GM19099 (cell line): ENCODE results near the gene CNN2.

Experiments
- POLR2A ChIP-seq: IDR thresholded peaks from 3 replicates; pipeline ENCODE4 v1.6.1; 2011; ENCODE audit warnings: low read depth; ENCODE audit not compliant: insufficient read length; ENCODE audit errors: extremely low read depth

Gene CNN2

DNA sequence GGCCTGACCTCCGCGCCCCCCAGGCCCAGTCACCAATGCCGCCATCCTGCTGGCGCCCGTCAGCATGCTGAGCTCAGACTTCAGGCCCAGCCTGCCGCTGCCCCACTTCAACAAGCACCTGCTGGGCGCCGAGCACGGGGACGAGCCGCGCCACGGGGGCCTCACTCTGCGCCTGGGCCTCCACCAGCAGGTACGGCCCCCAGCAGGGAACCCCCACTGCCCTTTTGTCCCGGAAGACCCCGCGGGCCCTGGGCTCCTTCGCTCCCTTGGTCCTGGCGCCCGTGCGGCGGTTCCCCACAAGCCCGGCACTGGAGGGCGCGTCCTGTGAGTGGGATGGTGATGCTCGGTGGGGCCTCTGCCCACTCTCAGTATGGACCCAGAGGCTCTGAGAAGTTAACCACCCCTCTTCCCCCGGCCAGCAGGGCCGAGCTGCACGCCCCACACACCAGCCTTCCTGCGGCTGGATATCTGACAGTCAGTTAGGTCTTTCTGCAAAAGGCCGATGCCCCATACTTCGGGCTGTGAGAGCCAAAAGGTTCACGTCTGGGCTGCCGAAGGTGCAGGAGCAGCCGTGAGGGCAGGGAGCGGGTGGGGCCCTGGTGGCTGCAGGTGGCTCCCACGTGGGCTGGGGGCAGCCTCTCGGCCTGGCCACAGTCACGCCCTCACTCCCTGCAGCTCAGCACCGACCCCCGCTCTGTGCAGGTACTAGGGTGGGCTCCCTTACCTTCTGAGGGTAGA, 34.3 kb upstream of the CNN2 start:
- TF ChIP-seq POLR2A = no peak

GRCh38 chr19:992670-993055, 33.7 kb upstream of the CNN2 start:
- no peak for TF ChIP-seq POLR2A

GRCh38 chr19:993361-993830, 33.0 kb upstream of the CNN2 start:
- no peak for TF ChIP-seq POLR2A

GRCh38 chr19:993831-994393, 32.5 kb upstream of the CNN2 start:
- no peak for TF ChIP-seq POLR2A

GRCh38 chr19:994516-994915, 31.9 kb upstream of the CNN2 start:
- no peak for TF ChIP-seq POLR2A

- TF ChIP-seq POLR2A = no peak
These were observed 31.2 kb upstream of the CNN2 start for GRCh38 chr19:995051-995827.

DNA sequence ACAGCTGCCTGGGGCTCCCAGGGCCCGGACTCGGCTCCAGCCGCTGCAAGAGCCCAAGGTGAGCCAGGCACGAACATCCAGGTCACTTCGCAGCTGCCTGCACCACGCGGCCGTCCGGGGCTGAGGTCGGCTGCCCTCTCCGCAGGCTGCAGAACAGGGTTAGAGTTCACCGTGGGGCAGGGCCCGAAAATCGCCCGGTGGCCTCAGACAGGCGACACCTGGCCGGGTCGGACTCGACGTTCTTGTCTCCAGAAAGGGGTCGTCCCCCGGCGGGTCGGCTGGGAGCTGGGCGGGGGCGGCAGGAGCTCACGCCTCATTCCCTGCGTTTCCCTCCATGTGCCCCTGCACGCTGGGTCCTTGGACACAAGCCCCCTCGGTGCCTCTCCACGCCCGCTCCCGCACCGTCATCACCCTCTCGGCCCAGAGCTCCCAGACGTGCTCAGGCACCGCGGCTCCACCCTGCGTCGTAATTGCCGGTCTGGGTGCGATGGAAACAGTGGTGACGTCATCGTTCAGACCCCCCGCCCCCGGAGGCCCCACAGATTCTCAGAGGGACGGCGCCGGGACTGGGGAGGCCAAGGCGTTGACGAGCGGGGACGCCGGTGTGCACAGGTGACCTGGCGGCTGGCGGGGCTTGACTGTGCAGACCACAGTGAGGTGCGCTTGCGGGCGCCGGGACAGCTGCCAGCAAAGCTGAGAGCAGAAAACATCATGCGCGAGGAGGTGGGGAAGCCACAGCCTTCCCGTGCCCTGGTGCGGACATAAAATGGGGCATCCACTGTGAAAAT, 30.2 kb upstream of the CNN2 start:
- no peak for TF ChIP-seq POLR2A

DNA sequence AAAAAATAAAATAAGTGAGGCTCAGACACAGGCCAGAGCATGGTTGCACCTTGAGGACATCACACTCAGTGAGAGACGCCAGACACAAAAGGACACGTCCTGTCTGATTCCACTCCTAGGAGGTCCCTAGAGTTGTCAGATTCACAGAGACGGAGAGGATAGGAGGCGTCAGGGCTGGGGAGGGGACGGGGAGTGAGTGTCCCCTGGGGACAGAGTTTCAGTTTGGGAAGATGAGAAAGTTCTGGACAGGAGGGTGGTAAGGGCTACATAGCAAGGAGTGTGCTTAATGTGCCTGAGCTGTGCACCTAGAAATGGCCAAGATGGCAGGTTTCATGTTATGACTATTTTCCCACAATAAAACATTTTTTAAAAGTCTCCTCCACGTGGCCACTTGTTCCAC, 28.3 kb upstream of the CNN2 start:
- no peak for TF ChIP-seq POLR2A

DNA sequence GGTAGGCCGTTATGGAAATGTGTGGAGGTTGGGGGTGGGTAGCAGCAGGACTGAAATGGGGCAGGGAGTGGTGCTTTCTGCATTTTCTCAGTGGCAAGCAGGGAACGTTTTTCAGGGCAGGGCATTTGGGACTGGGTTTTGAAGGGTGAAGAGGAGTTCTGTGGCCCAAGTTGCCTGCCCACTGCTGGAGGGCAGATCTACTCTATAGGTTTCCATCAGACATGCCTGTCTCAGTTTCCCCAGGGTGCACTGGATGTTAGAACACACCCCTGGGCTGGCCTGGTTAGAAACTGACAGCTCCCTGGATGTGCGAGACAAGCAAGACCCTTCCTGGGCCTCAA, 27.1 kb upstream of the CNN2 start:
- TF ChIP-seq POLR2A = no peak

- no peak for TF ChIP-seq POLR2A
These were observed 26.3 kb upstream of the CNN2 start, which contains the start of gene GRIN3B for GRCh38 chr19:1000095-1000494. Gene GRIN3B (plus strand): TSS chr19:1000419. CDS start chr19:1000438, 19 bp downstream.

DNA sequence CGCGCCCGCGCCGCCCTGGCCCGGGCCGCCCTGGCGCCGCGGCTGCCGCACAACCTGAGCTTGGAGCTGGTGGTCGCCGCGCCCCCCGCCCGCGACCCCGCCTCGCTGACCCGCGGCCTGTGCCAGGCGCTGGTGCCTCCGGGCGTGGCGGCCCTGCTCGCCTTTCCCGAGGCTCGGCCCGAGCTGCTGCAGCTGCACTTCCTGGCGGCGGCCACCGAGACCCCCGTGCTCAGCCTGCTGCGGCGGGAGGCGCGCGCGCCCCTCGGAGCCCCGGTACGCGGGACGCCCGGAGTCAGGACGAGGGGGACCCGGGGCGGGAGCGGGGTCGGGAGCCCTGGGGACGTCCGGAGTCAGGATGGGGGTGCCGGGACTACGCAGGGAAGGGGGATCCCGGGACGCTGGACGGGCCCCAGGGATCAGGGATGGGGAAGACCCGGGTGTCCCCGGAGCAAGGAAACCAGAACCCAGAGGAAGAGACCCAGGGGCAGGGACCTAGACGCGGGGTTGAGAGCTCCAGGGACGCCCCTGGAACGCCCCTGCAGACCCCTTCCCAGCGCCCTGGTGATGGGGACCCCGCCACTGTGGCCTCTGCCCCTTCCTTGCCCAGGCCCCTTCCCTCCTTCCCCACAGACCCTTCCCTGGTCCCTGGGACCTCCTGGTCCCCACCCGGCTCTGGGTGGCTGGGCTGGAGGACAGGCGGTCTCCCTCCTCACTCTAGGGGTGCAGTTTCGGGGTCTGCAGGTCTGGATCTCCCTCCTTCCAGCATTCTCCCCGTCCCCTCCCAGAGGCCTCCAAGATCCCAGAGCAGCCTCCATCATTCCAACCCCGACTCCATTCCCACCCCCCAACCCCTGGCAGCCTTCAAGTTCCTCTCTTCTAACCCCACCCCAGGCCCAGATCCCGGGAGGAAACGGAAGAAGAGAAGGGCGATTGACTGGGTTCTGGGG, 25.5 kb upstream of the CNN2 start:
- no peak for TF ChIP-seq POLR2A

DNA sequence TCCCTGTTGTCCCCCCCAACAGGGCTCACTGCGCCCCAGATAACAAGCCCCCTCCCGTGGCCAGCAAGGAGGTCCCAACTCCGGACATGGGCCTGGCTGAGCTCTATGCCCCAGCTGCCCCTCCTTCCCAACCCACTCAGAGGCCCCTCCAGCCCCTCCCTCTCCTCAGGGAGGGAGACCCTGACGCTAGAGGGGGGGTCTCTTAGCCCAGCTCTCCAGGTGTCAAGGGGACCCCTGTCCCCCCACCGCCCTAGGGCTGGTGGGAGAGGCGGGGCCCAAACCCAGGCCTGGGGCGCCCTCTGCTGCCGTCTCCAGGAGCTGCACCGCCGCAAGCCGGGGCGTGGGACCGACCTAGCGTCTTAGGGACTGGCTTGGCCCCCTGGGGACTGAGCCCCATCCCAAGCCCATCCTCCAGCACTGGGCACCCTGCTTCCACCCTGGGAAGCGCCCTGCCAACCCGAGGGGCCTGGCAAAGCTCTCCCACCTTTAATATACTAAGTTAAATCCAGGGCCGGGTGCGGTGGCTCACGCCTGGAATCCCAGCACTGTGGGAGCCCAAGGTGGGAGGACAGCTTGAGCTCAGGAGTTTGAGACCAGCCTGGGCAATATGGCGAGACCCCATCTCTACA, 24.8 kb upstream of the CNN2 start:
- no peak for TF ChIP-seq POLR2A

GRCh38 chr19:1002600-1002999, 23.8 kb upstream of the CNN2 start:
- no peak for TF ChIP-seq POLR2A

GRCh38 chr19:1003283-1003682, 23.1 kb upstream of the CNN2 start:
- no peak for TF ChIP-seq POLR2A
